ENCODE measurements around the gene RPGR.

RPGR gene

DNA sequence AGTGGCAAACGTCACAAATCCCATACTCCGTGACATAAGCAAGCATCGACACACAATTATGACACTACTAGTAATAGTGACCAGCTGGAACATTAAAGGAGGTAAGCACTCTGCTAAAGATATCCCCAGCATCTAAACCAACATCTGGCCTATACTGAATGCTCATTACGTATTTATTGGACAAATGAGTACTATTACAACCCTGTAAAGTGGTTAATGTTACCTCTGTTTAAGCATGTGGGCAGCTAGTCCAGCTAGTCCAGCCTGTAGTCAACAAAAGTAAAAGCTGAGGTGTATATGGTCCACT lies 419 bp upstream of the RPGR start:
- DNase-seq (ENCODE audit: low spot score), result no peak

DNA sequence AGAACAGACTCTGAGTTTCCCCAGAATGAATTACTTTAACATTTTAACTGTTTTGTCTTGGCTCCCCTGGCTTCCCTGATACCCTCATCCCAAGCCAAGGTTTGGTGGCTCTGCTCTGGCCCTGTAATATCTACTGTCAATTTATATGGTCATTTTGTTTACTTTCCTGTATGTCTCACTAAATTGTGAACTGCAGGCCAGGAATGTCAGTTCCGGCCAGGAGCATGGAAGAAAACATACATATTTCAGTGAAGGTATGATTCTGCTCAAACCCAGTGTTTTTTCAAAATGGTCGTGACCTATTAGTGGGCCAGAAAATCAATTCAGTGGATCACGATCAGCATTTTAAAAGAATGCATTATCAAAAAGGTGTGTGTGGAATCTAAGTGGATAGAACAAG lies 1.2 kb downstream of the RPGR start:
- no peak for DNase-seq (ENCODE audit: low spot score)

DNA sequence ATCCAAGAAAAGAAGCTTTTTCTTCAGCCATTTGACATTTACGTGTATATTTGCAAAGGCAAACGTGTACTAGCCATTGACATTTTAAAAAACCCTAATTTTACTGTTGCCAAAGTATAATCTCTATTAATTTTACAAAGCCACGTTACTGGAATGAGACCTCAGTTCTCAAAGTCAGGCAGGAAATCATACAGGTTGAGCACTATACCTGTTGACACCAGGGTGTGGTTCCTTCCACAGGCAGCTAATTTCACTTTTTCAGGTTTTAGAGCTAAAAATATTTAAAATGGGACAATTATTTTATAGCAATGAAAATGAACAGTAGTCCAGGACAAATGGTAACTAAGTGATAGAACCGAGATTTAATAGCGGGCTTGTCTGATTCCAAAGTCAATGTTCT lies 6.5 kb downstream of the RPGR start:
- DNase-seq (ENCODE audit: low spot score), result no peak

DNA sequence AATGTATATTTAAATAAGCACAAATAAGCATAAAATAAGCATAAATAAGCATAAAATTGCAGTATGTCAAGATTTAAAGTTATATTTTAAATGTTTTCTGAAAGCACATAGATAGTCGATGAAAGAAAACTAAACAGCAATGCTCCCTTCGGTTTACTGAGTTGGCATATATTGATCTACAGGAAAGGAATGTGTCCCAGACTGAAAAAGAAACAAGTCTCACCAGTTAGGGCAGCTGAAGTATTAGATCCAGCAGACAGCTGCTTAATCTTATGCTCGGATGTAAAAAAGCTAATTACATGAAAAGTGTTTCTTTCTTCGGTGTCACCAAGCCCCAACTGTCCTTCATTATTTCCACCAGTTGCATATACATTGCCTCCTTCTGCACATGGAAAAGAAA lies 8.7 kb downstream of the RPGR start:
- DNase-seq (ENCODE audit: low spot score), result no peak

DNA sequence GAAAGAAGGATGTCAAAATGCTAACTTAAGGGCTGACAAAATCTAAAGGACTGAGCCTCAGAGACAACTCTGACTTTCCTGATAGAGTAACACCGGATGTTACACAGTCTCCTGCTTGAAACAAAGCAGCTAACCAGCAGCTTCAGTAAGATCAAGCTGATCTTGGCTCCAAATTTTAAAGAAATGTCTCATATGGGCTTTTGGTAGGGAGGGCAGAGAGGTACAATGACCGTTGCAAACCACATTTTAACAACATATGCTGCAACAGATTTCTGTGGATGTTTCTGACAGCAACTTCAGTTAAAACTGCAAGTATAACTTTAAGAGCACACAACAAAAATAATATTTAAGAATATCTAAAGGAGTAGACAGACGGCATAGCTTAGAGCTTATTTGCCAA lies 9.1 kb downstream of the RPGR start:
- no peak for DNase-seq (ENCODE audit: low spot score)

DNA sequence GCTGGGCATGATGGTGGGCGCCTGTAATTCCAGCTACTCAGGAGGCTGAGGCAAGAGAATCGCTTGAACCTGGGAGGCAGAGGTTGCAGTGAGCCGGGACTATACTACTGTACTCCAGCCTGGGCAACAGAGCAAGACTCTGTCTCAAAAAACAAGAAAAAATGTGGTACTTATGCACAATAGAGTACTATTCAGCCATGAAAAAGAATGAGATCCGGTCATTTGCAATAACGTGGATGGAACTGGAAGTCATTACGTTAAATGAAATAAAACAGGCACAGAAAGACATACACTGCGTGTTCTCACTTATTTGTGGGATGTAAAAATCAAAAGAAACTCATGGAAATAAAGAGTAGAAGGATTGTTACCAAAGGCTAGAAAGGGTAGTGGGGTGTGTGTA lies 12.1 kb downstream of the RPGR start:
- DNase-seq (ENCODE audit: low spot score), result no peak

DNA sequence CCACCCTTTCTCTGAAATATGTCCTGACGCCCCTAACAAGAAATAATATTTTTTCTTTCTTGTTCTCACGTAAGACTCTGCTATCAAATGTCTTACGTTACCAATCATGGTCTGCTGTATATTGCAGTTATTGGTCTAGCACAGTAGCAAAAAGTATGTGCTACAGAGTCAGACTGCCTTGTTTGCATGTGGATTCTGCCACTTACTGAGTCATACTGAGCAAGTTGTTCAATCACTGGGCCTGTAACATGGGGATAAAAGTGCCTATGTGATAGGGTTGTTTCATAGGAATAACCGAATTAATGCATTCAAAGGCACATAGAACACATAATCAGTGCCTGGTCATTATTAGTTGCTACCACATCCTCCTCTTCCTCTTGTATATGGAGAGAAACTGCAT lies 14.1 kb downstream of the RPGR start:
- no peak for DNase-seq (ENCODE audit: low spot score)

DNA sequence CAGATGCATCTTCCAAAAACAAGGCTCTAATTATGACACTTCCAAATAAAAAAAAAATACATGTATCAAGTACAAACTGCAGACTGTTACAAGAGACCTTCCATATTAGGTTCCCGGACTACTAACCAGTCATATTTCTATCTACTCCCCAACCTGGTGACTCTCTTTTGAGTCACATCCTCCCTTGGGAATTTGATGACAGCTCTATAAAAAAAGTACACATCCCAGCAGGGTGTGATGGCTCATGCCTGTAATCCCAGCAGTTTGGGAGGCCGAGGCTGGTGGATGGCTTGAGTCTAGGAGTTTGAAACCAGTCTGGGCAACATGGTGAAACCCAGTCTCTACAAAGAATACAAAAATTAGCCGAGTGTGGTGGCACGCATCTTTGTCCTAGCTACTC lies 14.9 kb downstream of the RPGR start:
- no peak for DNase-seq (ENCODE audit: low spot score)

DNA sequence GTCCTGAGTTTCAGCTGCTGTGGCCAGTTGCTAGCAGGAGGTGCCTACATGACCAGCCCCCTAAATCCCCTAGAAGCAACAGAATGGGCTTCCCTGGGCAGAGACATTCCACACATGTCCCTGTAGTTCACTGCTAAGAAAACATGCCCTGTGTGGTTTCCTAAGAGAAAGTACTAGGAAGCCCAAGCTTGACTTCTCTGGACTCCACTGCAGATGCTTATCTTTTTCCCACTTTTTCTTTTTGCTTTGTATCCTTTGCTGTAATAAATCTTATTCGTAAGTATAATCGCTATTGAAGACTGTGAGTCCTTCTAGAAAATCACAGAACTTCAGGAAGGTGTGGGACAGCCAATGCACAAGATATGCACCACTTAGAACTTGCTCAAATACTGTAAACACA lies 15.6 kb downstream of the RPGR start:
- DNase-seq (ENCODE audit: low spot score), result no peak

DNA sequence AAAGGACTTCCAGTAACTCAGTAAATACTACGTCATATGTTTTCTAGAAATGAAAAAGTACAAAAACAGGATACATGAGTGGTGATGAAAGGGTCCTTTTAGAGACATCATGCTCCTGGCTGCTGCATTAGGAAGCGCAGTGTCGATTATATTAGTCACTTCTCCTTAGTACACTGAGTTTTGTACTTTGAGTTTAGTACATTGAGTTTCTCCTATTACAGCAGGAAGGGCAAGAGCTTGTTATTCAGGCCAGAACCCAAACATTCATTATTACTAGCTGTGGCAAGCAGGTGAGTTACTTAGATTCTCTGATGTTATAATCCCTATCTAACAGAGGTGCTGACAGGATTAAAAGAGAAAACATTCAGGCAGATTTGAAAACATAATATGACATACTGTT lies 21.3 kb downstream of the RPGR start:
- DNase-seq (ENCODE audit: low spot score), result no peak

DNA sequence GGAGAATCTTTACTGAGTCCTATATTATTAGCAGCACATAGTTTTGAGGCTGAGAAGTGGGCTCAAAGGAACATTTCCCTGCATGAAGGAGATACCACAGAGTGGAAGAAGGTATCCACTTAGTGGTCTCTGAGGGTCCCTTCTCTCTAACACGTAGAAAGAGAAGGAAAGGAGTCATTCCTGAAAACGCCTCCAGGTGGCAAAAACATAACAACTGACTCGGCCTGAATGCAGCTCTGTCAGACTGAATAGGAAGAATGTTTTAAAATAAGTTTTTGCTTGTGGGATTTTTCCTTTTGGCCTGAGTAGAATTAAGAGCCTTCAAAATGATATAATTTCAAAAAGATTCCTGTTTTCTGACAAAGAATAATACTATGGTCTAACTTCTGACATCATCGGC lies 23.3 kb downstream of the RPGR start:
- no peak for DNase-seq (ENCODE audit: low spot score)

DNA sequence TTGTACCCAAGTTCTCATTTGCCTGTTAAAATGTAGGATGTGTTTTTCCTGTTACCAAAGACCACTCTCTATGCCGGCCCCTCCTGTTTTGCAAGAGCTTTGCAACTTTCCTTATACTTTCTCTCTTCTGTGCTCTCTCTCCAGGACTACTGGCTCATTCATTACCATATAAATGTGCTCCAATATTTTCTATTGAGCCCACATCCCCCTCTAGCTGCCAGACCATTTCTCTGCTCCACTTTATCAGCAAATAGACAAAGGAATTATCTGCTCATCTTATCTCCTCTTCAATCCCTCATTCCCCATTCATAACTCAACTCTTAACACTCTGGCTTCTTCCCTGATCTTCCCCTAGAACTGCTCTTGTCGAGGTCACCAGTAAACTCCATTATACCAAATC lies 33.6 kb downstream of the RPGR start:
- no peak for DNase-seq (ENCODE audit: low spot score)

DNA sequence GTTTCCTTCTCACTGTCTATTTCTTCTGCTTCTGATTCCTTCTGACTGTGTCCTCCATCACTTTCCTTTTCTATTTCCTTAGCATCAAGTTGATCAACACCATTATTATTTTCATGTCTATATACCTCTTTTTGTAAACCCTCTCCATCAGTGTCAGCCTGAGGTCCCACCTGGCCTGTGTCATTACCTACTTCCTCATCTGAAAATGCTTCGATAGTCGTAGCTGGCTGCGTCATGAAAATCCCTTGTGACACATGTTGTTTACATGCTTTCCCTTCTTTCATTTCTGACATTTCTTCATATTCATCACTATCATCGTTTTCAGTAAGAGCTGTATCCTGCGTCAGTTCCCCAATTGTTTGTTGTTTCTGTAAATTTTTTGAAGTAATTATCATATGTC lies 39.6 kb downstream of the RPGR start:
- DNase-seq (ENCODE audit: low spot score), result no peak

DNA sequence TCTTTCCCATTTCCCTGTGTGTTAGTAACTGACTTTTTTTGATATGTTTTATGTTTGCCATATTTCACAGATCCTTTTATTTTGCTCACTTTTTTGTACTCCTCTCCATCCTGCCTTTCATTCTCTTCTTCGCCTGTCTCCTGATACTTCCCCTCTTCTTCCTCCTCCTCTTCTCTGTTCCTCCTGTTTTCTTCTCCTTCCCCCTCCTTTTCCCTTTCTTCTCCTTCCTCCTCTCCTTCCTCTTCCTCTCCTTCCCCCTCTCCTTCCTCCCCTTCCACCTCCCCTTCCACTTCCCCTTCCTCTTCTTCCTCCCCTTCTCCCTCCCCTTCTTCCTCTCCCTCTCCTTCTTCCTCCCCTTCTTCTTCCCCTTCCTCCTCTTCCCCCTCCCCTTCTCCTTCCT lies 41.7 kb downstream of the RPGR start:
- DNase-seq (ENCODE audit: low spot score), result no peak

DNA sequence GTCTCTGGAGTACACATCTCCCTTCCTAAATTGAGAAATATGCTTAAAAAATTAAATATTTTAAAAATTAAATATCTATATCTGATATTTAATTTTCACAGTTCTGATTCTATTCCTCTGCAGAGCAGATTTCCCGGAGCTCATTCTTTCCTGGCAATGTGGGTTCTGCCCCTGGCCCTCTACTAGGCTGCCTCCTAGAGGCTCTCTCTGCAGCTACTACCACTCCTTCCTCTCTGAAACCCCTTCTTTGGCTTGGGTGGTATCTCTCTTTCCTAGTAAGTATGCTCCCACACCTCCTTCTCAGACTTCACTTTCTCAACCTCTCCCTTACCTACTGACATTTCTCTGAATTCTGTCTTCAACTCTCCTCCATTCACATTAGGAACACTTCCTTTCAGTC lies 45.3 kb downstream of the RPGR start:
- no peak for DNase-seq (ENCODE audit: low spot score)

DNA sequence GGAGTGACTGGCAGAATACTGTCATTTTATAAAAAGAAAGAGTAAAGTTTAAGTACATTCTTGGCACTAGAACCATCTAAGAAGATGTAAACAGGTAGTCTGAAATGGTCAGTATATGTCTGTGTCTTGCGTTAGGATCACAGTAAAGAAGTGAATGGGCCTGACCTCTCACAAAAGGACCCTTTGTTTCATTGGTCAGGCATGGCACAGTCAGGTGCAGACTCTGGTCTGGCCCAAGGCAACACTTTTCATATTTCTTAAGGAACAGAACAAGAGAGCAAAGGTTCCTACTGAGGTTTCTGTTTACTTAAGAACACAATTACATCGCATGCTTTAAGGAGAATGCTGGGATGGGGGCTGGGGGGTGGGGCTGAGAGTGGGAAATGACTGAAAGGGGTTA lies 48.1 kb downstream of the RPGR start:
- DNase-seq (ENCODE audit: low spot score), result no peak

DNA sequence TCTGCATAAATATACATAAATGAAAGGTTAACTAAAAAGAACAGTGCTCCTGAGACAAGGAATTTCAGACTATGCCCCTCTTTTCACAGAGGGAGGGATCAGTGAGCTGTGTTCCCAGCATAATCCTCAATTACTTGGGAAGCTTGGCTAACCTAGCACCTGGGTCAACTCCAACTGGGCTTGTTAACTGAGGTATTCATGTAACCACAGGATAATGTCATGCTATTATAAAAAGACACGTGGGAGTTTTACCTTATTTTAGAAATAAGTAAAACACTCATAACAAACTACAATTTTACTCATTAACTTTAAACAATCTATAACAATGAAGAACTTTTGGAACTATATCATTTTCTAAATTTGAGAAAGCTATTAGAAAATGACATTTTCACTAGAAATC lies 48.6 kb downstream of the RPGR start:
- DNase-seq (ENCODE audit: low spot score), result no peak

DNA sequence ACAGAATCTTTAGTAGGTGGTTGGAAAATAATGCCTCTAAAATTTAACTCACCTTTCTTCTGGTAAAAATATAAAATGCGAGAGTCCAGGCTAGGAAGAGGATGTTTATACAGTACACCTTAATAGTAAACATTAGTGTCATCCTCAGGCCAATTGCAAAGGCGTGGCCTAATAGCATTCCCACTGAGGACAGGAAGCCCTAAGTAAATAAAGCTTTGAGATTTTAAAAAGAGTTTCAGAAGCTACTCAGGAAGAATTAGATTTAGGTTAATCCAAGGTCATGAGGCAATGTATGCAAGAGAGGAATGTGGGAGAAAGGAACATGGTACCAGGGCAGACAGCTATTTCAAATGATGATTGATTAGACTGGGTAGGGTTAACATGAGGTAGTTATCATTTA lies 49.5 kb downstream of the RPGR start:
- DNase-seq (ENCODE audit: low spot score), result no peak

DNA sequence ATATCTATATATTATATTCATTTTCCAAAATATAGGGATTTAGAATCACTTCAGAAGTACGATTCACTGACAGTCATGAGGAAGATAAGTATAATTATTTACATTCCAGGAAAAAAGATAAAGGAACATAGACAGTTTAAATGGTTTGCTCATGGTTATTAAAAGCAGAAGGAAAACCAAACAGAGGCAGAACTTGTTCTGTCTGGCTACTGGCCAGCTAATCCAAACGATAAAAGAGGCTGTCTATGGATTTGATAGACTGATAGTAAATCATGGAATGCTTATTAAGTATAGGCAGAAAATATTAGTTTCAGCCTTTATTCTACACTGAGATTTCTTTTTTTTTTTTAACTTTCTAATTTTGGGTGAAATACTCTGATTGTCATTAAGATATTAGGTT lies 50.2 kb downstream of the RPGR start:
- DNase-seq (ENCODE audit: low spot score), result no peak

DNA sequence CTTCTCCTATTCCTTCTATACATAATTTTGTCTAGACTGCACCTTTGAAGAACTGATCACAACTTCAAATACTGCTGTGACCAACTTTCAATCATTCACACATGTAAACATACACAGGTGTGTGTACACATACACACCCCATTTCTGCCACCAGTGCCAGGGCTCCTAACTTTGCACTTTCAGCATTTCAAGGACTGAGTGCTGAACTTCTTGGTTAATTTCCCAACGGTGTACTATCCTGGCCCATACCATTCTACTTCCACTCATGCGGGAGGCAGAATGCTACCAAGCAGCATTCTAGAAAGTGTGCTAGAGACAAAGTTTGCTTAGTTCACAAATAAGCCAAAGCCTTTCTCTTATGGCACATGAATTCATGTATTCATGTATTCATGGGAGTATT lies 51.2 kb downstream of the RPGR start:
- DNase-seq (ENCODE audit: low spot score), result no peak

DNA sequence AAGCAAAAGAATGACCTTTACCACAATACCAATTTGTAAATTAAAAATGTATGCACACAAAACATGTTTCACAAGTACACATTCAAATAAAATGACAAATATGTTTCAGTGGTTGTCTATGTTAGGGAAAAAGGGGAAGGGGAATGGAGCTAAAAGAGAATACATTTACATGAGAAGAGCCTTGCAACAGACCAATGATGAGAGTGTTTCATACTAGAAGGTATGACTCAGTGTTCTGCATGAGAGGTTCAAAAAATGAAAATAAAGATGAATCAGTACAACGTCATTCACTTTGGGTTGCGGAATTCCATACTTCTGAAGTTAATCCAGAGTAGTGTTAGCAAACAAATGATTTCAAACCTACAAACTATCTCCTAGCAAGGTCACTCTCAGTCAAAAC lies 51.7 kb downstream of the RPGR start:
- DNase-seq (ENCODE audit: low spot score), result no peak

DNA sequence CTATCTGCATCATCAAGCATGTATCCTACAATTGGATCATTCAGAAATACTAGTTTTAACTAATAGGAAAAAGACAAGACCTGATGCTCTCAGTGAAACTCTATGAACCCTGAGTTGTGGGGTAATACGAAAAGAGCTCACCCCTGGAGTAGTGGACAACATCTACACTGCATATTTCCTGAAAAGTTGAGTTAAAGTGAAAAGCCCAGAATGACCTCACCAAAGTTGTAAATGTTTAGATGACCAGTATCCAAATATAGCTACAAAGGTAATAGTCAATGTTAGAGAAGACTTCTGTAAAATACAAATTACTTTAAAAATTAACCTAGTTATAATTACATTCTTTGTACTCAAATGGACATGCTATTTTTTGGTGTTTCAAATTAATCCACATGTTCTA lies 53.9 kb downstream of the RPGR start:
- no peak for DNase-seq (ENCODE audit: low spot score)

DNA sequence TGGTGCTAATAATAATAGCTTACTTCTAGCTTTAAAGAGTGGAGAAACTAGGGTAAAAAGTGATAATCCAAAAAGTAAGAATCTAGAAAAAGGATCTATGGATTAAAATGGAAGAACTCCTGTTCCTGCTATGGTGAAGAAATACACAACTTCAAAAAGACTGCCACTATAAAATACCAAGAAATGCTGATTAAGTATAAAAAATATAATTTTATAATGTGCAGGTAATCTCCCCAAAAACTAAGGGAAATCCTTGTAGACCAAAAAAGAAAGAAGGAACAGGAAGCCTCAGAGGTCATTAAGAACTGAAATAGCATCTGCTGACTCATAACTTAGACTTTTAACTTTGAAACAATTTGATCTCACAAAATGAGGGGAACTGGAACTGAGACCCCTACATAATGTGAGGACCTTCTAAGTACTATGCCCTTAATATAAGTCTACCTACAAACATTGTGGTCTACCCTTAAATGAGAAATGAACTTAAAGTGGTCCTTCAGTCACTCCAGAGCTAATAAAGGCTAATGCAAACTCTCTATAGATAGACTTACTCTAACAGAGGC lies 56.1 kb downstream of the RPGR start:
- no peak for DNase-seq (ENCODE audit: low spot score)

DNA sequence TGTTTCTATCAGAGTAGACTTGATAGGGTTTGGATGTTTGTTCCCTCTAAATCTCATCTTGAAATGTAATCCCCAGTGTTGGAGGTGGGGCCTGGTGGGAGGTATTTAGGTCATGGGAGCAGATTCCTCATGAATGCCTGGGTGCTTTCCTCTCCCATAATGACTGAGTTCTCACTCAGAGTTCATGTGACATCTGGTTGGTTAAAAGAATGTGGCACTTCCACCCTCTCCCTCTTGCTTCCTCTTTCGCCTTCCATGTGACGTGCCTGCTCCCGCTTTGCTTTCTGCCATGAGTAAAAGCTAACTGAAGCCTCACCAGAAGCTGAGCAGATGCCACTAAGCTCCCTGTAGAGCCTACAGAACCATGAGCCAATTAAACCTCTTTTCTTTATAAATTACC lies 59.3 kb downstream of the RPGR start:
- no peak for DNase-seq (ENCODE audit: low spot score)

Data from activated CD4-positive, alpha-beta T cell treated with anti-CD3 and anti-CD28 coated beads, Interleukin-2, Interleukin-4, amounts not matched to agents 100 ng/mL and 50 ng/mL, durations not matched to agents 16 hours and 8 hours (primary cell).